HG02623 (cell line): ENCODE measurements around the gene TFPT.

Experiments
- ATAC-seq: cut with Tn5 transposase; IDR thresholded peaks from one replicate; pipeline ENCODE4 v1.9.1; 2021; ENCODE audit warnings: moderate library complexity; ENCODE audit not compliant: unreplicated experiment

Gene TFPT

DNA sequence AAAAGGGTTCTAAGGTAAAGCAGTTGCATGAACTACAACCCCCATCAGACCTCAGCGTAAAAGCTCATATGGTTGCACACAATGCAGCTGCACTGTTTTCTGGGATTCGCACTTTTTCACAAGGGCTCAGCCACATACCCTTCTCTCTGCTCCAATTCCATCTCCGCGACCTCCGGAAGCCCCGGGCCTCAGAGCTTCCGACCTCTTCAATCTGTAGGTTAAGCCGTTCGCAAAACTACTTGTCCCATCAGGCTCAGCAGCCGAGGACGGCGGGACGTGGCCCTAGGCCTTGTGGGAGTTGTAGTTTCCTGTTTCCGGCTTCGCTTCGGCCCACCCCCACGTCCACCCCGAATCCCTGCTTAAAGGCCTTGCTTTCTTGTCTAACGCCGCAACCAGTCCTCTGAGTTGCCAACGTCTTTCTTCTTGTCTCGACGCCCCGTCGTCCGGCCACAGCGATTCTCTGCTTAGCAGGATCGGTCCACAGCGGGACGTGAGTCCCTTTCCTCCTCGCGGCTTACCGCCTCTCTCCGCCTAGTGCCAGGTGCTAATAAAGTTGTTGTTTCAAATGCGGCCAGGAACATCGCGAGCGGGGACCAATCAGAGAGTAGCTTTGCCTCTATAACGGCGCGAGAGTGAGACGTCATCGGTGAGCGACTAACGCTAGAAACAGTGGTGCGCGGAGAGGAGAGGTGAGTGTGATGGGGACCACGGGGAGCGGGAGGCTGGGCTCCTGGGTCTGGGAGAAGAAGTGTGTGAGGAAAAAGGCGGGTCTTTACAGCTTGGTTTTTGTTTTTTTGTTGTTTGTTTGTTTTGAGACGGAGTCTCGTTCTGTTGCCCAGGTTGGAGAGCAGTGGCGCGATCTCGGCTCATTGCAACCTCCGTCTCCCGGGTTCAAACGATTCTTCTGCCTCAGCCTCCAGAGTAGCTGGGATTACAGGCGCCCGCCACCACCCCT is at the start of gene TFPT, which contains the start of gene PRPF31:
TSS of gene TFPT (minus strand) at position 549 of the 955 bp plus-strand sequence. CDS start at position 161, 388 bp downstream.
TSS of gene PRPF31 (plus strand) at position 646 of the 955 bp plus-strand sequence. CDS start 2,525 bp downstream, outside the sequence.
- ATAC-seq: peak; percentile 84

DNA sequence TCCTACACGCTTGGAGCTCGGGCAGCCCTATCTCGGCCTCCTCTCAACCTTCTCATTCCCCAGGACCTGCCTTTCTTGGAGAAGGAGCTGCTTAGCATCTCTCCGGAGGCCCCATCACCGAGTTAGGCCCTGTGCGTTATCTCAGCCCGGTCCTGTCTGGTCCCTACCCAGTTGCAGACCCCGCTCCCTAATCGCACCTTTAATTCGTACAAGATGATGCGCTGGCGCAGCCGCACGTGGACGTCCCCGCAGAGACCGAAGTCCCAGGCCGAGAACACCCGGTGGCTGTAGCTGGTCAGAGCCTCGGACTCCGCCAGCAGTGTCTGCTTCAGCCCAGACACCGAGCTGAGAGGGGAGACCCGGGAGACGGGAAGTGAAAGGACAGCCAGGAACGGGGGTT is 49.8 kb upstream of the TFPT start:
- ATAC-seq: no peak

DNA sequence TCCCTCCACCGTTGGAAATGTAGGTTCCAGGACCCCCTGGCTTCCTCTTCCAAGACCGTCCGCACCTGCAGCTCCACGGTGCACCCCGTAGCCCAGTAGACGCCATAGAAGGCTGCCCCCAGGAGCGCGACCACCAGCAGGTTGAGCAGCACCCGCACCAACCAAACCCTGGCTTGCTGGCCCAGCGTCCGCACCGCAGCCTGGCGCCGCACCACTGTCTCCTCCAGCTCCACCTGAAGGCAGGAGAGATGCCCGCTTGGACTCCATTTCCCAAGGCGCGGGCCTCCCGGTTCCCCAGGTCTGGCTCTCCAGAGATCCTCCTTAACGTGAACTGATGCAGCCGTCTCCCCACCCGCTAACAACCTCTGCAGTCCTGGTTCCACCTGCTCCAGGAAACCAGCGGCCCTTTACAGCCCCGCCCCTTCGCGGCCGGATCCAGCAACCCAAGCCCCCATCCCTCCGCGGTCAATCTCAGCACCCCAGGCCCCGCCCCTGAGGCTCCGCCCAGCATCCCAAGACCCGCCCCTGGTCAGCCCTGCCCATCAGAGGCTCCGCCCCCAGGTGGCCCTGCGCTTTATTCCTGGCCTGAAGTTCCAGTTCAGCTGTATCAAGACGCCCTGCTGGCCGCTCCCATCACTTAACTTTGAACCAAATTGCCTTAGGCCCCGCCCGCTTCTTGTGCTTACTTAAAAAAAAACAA is 49.1 kb upstream of the TFPT start:
- ATAC-seq: no peak

DNA sequence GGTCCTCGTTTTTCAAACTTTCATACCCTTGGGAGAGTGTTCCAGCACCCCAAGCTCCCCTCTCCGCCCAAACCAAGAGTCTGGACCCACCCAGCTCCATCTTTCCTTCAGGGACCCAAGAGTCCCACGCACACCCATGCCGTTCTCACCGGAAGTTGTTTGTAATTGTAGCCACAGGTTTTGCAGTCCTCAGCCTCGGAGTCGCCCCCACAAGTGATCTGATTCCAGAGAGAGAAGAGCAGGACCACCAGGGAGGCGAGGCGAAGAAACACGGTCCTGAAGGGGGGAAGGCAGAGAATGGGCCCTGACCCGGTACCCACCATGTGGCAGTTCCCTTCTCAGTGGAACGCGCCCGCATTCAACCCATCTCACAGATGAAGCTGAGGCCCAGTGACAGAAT is 47.4 kb upstream of the TFPT start:
- no peak for ATAC-seq

DNA sequence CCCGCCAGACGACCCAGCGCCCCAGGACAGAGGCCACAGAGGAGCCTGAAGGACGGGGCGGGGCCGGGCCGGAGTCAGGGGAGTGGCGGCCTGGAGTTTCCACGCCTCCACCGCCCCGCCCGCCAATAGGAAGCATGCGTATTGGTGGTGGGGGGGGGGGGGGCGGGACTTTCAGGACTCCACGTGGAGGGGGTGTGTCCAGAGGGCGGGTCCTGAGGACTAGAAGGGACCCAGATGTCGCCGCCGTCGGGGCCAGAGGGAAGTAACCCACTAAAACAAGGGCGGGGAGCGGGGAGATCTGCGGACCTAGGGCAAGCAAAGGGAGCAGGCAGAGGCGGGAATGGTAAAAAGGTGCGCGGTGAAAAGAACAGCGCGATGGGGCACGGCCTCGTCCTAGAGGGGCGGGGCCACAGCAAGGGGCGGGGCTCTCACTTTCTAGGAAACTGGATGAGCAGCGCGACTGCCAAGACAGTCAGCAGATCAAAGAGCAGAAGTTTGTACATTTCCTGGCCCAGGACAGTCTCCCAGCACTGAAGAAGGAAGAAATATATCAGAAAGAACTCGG is 46.9 kb upstream of the TFPT start:
- ATAC-seq: no peak

DNA sequence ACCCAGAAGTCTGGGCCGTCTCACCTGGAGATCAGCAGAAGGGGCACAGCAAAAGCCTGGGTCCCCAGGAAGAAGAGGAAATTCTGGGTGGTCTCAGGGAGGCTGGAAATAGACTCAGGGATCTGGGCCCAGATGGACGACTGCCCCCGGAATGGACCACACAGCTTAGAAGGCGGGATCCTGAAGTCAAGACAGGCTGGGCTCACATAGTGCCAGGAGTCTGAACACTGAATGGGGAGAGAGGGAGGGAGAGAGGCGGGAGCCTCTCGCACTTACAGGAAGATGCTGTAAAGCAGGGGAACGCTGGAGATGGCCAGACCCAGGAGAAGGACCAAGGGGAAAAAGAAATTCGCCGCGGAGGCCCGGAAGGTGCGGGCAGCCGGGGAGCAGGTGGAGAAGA is 45.4 kb upstream of the TFPT start:
- ATAC-seq: no peak

GRCh38 chr19:54160182-54160811 is 44.8 kb upstream of the TFPT start:
- no peak for ATAC-seq

GRCh38 chr19:54159352-54160181 is 44.1 kb upstream of the TFPT start, which contains the start of gene LENG1:
Gene LENG1 (minus strand): TSS chr19:54159721. CDS start chr19:54159695, 26 bp downstream.
- peak; percentile 87 for ATAC-seq

DNA sequence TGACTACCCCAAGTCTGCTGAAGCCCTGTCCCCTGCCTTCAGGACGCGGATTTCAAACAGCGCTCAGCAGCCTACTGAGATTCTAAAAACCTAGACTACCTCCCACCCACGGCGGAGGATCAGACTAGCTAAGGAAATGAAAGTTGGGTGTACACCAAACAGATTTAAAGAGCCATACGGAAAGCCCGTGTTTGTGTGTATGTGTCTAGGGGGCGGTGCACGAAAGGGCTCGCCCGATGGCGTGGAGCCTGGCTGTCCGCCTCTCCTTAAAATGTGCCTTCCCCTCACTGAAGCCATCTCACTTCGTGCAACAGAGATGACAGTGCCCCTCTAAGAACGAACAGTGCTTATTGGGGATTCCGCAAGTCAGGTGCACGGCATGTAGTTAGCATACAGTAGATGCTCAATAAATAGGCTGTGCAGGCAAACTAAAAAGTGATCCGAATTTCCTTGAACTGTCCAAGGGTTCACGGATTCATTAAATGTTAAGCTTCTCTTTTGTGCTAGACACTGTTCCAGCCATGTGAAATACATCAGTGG is 43.4 kb upstream of the TFPT start:
- ATAC-seq: no peak

DNA sequence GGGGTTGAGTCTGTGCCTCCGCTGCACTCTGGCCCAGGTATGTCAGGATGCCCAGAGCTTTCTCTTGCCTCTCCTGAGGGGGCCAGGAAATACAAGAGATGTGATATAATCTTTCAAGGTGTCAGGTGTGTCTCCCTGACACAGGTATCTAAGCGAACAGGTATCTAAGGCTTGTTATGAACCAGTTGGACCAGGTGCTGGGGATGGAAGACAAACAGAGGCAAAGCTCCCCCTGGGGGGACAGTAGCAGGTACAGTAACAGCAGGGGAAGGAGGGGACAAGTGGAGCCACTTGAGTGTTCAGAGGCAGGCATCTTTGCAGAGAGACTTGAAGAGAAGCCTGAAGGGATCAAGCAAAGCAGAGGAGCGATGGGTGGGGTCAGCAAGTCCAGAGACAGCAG is 41.5 kb upstream of the TFPT start:
- no peak for ATAC-seq

- no peak for ATAC-seq
Measured at GRCh38 chr19:54156490-54156889, 41.0 kb upstream of the TFPT start.

DNA sequence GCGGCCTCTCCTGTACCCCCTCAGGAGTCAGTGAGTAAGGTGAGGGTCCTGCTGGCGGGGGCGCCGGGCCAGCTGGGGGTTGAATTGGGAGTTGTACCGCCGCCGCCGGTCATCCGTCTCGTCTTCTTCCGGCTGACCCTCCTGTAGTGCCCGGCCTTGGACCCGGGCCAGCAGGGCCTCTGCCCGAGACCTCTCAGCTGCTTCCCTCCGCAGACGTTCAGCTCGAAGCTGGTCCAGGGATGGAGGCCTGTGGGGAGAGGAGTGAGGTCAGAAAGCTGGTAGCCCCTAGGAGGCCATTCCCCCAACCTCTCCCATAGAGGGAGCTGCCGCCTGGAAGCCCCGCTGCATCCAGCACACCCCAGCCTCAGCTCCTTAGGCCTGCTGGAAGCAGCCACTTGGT is 40.2 kb upstream of the TFPT start:
- no peak for ATAC-seq

DNA sequence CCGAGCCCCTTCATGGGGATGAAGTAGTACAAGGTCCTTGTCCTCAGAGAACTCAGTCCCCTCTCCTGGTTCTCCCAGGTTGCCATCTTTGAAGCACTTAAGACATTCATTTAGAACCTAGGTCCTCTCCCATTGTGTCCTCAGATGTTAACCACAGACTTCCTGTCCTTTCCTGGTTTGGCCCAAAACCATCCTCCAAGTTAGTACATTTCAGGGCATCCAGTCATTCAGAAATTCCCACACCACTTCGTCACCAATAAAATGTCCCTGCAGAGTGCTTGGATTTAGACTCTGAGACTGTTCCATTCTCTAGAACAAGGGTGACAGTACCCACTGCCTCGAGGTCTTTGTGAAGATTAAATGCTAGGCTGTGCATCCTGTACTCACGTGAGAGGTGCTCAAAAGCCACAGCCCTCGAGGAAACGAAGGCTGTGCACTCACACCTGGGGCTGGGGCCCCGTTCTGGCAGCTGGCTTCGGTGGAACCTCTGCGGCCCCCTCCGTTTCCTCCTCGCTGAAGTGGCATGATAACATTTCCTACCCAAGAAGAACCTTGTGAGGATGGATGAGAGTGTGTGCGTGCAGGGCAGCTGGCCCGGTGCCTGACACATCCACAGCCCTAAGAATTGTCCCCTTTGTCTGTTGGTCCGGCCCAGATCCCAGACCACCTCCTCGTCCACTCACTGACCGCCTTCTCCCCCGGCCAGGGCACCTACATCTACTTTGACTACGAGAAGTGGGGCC is 39.3 kb upstream of the TFPT start:
- no peak for ATAC-seq

DNA sequence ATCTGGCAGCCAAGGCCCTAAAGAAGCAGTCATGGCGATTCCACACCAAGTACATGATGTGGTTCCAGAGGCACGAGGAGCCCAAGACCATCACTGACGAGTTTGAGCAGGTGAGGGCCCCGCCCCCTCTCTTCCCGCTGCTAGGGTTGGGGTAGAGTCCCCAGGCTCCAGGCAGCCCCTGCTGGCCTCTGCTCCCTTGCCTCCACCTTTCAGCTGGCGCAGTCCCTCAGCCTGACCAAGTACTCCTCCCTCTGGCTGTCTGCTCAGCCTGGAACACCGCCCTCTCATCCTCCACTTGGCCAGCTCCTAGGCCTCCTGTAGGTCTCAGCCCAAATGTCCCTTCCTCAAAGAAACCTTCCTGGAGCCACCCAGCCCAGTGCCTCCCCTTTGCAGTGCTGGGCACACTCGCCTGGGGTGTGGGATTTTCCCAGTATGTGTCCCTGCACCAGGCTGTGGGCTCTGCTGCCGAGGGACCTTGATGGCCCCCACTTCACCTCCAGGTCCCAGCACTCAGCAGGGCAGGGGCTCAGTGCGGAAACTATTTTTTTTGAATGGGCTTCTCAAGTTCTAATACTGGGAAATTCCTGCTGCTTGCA is 38.4 kb upstream of the TFPT start:
- ATAC-seq: no peak

DNA sequence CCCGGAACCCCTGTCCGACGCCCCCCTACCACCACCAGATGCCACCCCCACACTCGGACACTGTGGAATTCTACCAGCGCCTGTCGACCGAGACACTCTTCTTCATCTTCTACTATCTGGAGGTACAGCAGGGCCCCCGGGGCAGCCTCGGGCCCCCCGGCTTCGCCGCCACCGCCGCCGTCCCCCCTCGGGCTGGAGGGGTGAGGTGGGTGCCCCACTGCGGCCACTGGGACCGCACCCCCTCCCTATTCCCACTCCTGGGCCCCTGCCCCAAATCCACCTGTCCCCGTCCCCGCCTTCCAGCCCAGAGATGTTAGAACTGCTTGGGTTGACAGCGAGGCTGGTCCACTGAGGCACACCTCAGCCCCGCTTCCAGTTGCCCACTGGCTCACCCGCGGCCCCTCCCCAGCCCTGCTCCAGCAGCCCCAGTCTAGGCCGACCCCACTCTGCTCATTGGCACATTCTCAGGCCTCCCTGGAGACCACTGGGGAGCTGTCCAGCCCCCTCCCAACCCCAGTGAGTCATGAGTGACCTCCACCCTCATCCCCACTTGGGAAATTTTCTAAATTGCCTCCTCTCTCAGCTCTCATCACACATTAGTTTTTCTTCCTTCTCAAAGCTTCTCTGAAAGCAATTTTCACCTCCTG is 37.5 kb upstream of the TFPT start:
- no peak for ATAC-seq

DNA sequence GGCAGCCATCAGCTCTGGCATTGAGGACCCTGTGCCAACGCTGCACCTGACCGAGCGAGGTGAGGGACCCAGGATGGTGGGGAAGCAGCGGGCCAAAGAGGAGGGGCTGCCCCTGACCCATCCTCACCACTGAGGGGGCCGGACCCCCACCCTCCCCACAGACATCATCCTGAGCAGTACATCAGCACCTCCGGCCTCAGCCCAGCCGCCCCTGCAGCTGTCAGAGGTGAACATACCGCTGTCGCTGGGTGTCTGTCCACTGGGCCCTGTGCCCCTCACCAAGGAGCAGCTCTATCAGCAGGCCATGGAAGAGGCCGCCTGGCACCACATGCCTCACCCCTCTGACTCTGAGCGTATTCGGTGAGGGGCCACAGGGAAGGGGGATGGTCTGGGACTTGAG is 36.8 kb upstream of the TFPT start:
- no peak for ATAC-seq

DNA sequence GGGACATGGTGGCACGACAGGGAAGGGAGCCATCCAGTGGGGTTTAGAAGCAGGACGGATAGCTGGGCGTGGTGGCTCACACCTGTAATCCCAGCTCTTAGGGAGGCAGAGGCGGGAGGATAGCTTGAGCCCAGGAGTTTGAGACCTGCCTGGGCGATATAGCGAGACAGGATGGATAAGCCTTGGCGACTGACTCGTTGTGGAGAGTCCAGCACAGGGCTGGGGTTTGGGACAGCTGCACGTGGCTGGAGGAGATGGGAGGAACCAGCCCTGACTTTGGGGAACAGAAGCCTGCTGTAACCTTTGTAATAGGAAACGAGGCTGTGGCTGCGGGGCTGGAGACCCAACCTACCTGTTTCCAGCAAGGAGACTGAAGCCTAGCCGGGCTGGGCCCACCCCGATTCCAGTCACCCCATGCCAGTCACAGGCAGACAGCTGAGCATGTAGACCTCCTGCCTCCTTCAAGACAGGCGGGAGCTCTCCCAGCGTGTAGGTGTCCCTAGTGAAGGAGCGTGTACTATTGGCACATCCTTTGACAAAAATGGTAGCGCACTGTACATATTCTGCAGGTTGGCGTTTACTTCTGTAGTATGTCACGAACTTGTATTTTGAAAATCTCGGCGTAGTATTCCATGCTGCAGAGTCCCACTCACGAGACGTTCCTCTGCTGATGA is 36.0 kb upstream of the TFPT start:
- ATAC-seq: no peak
